GM18951 (cell line): ENCODE measurements around the gene THRAP3.

Experiments
- POLR2A ChIP-seq: IDR thresholded peaks from 4 replicates; pipeline ENCODE4 v1.6.1; 2011; ENCODE audit warnings: mild to moderate bottlenecking; ENCODE audit not compliant: insufficient read length, insufficient read depth; ENCODE audit errors: extremely low read depth
- in situ Hi-C: fragments of 300-500 bp; cut with MboI; formaldehyde crosslinking; loops from one replicate; pipeline ENCODE4 v1.12.0; 2022; ENCODE audit warnings: low sequenced_read_pairs, mixed read lengths, inconsistent platforms; ENCODE audit not compliant: unreplicated experiment

The THRAP3 gene

DNA sequence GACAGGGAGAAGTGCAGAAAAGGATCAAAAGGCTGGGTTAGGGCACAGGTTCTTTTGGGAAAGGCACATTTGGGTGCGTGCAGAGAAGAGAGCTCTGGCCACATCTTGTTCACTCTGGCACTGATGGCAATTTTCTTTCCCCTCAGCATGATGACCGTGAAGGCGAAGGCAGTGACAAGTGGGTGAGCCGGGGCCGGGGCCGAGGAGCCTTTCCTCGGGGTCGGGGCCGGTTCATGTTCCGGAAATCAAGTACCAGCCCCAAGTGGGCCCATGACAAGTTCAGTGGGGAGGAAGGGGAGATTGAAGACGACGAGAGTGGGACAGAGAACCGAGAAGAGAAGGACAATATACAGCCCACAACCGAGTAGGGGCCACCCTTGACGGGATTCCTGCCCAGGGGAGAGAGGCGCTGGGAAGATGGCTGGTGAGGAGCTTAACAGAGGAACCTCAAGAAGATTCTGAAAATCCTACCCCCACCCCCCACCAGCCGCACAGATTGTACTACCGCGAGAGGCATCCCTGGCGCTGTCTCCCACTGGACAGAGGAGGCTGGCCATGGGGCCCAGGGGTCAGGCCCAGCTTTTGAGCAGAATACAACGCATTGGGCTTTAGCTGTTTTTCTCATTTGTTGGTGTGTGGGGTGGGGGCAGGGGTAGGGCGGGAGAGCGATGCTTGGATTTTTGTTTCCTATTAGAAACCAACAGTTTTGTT is 79.6 kb downstream of the THRAP3 start:
- in situ Hi-C loops: no loop called here

DNA sequence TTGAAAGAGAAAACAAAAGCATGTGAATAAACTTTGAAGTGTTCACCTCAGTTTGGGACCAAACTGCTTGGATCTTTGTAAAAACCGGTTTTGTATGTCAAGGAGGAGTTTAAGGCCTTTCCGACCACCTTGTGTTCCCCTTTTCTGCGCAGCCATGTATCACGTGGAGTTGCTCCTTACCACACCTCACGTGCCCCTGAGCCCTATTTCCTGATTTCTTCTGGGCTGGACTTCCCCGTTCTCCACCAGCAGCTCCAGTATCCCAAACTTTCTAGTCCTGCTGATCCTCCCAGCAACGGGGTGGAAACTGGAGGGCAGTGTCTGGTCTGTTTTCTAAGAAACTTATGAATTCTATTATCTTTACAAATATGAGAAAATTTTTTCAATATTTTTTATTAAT is 80.3 kb downstream of the THRAP3 start:
- TF ChIP-seq POLR2A: no peak
- in situ Hi-C loops: no loop called here

More for the DNA sequence above, 79.6 kb downstream of the THRAP3 start:
- TF ChIP-seq POLR2A: no peak

DNA sequence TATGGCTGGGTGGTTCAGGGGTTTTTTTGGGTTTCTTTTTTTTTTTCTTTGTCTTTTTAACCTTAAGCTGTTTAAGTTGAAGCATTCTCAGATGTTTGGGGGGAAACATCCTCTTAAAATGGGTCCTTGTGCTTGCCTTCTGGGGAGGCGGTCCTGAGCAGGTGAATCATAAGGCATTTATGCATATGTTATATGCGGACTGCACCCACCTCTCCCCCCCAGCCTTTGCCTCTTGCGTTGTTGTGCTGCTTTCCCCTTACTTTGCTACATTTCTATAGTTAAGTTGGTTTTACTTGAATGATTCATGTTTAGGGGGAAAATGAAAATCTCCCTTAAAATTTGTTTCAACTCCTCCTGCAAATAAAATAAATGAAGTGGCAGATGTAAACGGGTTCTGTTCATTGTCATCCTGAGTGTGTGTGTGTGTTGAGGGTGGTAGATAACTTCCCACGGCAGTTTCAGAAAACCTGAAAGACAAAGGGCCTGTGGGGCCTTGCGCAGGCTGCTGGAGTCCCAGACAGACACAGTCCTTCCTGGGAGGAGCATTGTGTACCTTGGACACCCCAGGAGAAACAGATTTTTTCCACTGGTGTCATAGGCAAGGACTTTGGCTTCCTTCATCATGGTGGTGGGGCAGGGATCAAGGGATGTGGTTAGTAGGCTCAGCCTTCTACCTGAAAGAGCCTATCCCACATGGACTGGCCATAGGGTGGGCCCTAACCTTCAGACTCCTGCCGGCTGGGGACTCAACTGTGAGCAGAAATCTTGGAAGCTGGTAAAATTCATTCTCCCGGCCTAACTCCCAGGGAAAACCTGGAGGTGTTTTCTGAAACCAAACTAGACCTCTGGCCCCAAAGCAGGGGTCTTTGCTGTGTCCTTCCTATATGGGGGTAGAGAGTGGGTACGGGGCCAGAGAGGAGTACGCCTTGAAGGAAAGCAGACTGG is 81.0 kb downstream of the THRAP3 start:
- no peak for TF ChIP-seq POLR2A
- in situ Hi-C loops: no loop called here

DNA sequence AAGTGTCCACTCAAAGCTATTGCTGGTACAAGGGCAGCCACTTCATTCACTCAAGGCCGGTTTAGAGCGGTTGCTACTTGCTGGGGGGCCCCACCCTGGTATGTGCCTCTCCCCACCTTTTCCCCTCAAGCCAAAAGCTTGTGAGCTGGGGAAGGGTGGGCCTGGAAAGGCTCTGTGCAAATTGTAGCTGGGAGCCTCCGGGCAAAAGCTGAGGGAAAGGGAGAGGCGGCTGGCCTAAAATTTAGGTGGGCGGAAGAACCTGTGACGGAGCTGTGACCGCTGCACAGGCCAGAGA is 81.6 kb downstream of the THRAP3 start:
- in situ Hi-C loops: no loop called here
- TF ChIP-seq POLR2A: no peak

DNA sequence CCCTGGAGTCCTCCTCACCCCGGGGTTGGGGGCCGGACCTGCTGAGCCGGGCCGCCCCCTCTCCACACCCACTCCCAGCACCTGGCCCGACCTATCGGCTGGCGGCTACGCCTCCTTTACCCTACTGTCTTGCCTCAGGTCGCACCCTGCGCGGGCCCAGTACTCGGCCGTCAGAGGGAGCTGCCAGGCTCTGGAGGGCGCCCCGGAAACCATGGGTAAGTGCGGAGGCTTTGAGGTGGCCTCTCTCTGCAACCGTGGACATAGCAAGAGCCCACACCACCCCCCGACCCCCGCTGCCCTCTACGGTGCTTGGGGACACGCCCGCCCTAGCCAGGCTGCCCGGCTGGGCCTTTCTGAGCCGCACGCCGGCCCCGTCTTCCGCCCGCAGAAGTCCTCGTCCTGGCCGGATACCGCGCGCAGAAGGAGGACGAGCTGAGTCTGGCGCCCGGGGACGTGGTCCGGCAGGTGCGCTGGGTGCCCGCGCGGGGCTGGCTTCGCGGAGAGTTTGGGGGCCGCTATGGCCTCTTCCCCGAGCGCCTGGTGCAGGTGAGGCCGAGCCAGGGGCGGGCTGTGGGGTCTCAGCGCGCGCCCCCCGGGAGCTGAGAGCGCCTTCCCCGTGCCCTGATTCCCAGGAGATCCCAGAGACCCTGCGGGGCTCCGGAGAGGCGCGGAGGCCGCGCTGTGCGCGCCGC is 82.1 kb downstream of the THRAP3 start, which contains the start of gene SH3D21:
SH3D21 (plus strand) TSS at position 159 of the 692 bp plus-strand sequence; CDS start at position 212, 53 bp downstream.
- in situ Hi-C loops: no loop called here
- no peak for TF ChIP-seq POLR2A

DNA sequence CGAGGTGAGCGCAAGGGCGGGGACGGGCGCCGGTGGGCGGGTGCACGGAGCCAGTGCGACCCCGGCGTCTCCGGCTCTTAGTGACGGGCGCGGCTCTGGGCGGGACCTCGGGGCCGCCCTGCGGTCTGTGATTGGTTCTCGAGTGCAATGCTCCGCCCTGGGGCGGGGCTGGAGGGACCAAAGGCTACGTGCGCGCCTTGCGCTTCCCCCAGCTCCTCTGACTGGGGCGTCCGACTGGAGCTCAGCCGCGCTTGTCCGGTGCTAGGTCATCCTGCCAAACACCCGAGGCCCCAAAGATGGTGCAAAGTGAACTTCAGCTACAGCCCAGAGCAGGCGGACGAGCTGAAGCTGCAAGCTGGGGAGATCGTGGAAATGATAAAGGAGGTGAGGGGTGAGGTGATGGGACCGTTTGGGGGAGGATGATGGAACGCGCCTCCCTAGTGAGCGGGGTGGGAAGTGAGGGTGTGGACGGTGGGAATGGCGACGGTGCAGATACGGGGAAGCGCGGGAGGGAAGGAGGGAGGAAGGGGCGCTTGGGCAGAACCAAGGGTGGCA is 82.7 kb downstream of the THRAP3 start:
- TF ChIP-seq POLR2A: peak; percentile 97
- in situ Hi-C loops: no loop called here

DNA sequence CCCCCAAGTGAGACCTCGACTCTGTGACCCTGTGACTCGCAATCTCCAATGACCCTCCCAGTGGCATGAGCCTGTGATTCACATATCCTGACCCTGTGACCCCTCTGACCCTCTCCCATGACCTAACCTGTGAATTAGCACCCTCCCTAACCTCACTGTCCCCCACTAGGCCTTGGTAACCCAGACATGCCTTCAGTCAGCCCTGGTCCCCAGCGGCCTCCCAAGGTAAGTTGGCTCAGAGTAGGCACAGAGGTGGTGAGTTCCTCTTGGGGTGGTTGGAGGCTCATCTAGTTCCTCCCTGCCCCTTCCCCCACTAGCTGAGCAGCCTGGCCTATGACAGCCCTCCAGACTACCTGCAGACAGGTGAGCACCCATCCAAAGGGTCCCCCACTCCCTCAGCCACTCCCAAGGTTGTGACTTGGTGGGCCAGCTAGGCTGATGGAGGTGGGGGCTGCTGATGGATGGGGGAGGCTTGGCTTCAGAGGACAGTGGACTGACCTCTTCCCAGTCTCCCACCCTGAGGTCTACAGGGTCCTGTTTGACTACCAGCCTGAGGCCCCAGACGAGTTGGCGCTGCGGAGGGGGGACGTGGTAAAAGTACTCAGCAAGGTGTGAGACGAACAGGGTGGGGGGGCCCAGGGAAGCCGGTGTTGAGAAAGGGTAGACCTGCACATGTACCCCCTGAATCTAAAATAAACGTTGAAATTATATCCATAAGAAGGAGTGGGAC is 83.5 kb downstream of the THRAP3 start:
- in situ Hi-C loops: no loop called here
- TF ChIP-seq POLR2A: no peak

DNA sequence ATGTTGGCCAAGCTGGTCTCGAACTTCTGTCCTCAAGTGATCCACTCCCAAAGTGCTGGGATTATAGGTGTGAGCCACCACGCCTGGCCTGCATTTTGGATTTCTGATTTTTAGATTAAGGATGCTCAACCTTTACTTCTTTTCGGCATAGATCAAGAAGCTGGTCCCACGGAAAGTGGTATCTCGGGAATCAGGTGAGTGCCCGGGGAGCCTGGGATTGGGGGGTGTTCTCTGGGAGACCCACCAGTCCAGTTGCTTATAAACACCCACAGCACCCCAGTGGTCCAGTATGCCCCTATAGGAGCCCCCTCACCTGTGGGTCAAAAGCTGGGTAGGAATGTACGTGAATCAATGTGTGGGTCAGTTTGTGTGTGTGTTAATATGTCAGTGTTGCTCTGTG is 85.2 kb downstream of the THRAP3 start:
- in situ Hi-C loops: no loop called here
- no peak for TF ChIP-seq POLR2A

DNA sequence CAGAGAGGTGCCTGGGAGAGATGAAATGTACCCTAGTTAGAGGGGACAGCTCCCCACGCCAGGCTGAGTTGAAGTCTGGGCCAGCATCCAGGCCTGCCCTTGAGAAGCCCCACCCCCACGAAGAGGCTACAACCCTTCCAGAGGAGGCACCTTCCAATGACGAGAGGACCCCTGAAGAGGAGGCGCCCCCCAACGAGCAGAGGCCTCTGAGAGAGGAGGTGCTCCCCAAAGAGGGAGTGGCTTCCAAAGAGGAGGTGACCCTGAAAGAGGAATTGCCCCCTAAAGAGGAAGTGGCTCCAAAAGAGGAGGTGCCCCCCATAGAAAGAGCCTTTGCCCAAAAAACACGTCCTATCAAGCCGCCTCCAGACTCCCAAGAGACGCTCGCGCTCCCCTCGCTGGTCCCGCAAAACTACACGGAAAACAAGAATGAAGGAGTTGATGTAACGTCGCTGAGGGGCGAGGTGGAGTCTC is 96.1 kb downstream of the THRAP3 start:
- TF ChIP-seq POLR2A: no peak
- in situ Hi-C loops: no loop called here

DNA sequence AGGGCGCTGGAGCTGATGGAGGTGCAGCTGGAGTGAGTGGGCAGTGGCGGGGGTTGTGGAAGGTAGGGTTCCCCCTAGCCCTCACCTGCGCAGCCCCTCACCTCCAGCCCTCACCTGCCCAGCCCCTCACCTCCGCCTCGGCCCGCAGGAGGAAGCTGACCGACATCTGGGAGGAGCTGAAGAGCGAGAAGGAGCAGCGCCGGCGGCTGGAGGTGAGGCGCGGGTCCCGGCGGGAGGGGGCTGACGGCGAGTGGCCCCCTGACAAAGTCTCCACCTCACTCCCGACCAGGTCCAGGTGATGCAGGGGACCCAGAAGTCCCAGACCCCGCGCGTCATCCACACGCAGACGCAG is 96.5 kb downstream of the THRAP3 start:
- in situ Hi-C loops: no loop called here
- TF ChIP-seq POLR2A: peak; percentile 17

DNA sequence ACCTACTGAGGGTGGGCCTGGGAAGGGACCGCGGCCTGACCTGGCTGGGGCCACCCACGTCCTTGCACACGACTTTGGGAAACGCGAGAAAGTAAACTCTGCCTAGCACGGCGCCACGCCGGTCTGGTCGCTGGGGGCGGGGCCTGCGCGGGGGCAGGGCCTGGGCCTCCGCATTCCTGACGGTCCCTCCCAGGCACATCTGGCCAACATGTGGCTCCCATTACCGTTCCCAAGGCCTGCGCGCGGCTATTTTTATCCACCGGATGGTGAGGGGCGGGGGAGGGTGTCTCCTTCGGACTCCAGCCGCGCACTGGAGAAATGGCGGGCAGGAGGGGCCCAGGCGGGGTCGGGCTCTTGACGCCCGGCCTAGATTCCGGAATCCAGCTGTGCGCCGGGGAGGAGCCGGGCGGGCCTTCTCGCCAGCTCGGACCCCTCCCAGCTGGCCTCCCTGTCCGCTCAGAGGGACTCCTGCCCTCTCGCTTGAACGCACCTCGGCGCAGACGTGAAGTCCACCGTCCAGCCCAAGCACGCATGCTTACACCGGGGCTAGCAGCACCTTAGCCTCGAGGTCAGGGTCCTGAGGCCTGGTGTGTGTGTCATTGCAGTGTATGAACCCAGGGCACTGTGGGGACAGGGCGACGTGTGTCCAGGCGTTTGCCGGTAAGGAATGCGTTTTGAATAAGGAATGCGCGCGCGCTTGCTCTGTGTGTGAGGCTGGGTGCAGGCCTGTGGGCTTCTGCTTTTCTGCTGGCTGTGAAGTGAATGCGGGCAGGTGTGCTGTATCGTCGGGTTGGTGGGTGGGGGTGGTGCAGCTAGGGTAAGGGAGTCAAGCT is 97.1 kb downstream of the THRAP3 start:
- in situ Hi-C loops: no loop called here
- peak; percentile 3 for TF ChIP-seq POLR2A
